Right ventricle myocardium superior (tissue), 1 donor: ENCODE measurements around the gene UGGT2. TPM values are rescaled to one million over a fixed set of nuclear protein-coding genes. Genes with fewer than 3 reads are reported as not detected.
"Not testable (repeated sequence)": the region's sequence is repeated elsewhere in the genome, so short reads cannot be mapped to it uniquely, and the experiment has no call there.

Experiments used
- ATAC-seq: fragments of 200-7000 bp; cut with Tn5 transposase; one replicate; pipeline ENCODE4 v1.9.1; 2020; ENCODE audit warnings: mild to moderate bottlenecking; ENCODE audit not compliant: poor library complexity
- DNase-seq: peaks from one replicate; pipeline ENCODE4 v3.0.0-alpha.2; 2020
- intact Hi-C: fragments of 100-400 bp; cut with DNase I; formaldehyde crosslinking; loops from one replicate; pipeline ENCODE4 v1.11.2; 2022
- total RNA-seq: library from RNA; stranded (reverse); fragmentation: NEBNext Ultra II Directional; extraction: Animal tissue kit (Norgen Biotek cat#: 25700); gene quantifications from one replicate; pipeline ENCODE4 v1.2.1, GENCODE V29; 2021
- donor health status: DM: no; HTN: yes; CAD: no; lungs with severe emphysema.

UGGT2 gene
- total RNA-seq, 1 donor from 2014 or later, result 8.6 TPM

DNA sequence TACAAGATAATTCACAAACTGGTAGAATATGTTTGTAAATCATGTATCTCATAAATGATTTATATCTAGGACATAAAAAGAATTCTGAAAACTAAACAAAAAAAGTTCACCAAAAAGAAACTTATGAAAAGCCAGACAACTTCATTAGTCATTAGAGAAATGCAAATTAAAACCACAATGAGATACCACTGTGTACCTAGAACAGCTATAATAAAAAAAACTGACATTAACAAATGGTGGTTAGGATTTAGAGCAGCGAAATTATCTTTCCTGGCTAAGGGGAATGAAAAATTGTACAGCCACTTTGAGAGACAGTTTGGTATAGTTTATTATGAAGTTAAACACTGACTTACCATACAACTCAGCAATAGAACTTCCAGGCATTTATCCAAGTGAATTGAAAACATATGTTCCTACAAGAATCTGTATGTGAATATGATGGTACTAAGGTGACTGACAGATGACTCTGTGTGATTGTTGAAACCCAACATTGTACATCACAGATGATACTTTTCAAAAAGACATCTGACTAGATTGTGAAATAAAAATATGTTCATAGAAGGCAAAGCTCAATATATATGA lies 41.8 kb downstream of the UGGT2 start:
- no peak for ATAC-seq
- no peak for DNase-seq
- intact Hi-C loops, result no loop called here

DNA sequence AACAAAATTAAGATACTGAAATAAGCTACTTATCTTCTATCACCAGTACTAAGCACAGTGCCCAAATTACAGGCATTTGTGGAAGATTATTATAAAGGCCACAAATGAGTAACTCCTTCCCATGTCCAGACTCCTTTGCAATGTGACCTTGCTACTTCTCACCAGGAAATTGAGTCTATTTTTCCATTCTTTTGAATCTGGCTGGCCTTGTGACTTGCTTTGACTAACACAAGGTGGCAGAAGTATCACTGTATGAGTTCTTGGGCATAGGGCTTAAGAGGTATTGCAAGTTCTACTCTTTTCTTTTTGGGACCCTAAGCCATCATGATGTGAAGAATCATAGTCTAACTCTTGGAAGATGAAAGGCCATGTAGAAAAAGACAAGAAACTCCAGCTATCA lies 49.9 kb downstream of the UGGT2 start:
- no peak for ATAC-seq
- DNase-seq, result no peak
- intact Hi-C loops, result no loop called here

DNA sequence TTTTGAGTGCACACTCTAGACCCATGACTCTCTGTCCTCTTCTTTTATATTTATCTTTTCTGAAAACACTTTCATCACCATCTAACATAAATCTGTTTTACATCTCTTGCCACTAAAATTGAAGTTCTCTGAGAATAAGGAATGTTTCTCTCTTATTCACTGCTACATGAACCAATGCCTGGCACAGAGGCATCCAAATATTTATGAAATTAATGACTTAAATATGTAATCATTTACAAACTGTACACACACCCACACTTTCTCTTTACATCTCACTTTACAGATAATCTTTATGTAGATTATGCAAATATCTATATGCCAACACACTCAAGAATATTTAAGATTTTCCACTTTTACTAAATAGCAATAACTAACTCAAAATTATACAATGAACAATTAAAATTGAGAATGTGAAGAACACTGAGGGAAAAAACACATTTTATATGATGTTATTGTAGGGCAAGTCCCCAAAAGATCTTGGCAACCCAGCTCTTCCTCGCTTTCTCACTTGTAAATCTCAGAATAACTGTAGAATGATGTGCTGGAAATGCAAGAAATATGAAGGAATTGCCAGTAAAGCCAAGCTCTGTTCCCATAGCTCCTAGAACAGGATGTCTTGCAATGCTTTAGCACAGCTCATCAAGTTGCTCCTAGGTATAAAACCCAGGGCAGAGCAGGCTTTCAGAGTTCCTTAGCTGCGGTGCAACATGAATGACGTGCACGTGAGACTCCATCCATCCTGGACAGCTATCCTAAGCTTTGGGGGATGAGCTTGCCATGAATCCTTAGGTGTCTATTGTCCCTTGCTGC lies 50.7 kb downstream of the UGGT2 start:
- intact Hi-C loops, result no loop called here
- no peak for DNase-seq
- ATAC-seq, result no peak

DNA sequence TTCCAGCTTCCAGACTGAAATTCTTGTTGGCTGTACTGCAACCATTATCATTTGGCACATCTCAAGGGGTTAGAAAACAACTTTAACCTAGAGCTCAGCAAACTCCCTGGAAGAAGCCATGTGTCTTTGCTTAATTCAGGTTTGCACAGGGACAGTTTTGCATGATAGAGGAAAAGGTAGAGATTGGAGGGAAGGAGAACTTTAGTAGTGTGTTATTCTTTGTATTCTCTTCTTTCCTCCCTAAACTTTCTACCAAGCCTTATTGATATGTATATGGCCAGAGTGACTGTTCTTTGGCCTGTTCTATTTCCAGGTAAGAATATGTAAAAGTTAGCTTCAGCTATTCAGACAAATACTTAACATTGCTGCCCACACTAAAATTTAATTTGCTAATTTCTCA lies 53.1 kb downstream of the UGGT2 start:
- intact Hi-C loops, result no loop called here
- DNase-seq (no peak), ATAC-seq (no peak)

DNA sequence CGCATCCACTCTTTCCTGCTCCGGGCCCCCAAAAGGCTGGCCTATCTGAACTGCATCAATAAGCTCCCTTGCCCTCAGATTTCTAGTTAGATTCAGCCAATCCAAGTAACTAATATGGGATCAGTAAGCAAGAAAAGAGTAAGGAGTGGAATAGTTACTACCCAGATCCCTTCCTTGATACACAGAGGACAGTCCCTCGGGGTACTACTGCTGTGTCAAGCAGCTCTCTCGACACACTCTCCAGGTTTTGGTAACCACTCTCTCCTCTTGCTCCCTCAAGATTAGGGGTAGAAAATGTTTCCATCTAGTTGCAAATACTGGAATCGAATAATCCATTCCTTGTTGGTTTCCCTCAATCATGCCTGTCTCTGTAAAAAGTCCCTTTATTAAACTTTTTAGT lies 65.4 kb downstream of the UGGT2 start:
- intact Hi-C loops, result no loop called here
- no peak for ATAC-seq
- DNase-seq, result no peak

DNA sequence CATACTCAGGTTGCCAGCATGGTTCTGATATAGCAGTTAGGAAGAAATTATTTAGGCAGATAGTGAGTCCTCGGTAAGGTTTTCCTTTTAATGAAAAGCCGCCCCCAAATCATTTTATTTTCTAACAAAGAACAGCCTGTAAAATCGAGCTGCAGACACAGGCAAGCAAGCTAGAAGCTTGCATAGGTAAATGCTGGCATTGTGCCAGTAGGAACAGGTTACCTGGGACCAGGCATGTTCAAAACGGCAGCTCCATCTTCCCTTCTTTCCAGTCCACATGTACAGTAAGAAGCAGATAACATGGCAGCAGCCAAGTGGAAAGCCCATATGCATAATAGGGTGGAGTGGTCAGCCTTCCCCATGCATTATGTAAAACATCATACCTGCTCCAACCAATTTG lies 71.1 kb downstream of the UGGT2 start:
- intact Hi-C loops, result no loop called here
- DNase-seq (no peak), ATAC-seq (no peak)

DNA sequence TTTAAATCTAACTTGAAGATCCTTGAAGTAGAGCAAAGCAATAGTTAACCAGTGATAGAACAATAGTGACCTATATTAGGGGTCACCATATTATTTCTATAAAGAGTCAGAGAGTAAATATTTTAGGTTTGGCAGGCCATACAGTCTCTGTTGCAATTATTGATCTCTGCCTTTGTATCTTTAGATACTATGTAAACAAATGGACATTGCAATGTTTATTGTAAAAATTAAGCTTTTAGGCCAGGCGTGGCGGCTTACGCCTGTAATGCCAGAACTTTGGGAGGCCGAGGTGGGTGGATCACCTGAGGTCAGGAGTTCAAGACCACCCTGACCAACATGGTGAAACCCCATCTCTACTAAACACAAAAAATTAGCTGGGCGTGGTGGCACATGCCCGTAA lies 80.5 kb downstream of the UGGT2 start:
- intact Hi-C loops, DNase-seq, ATAC-seq: not testable (repeated sequence)

DNA sequence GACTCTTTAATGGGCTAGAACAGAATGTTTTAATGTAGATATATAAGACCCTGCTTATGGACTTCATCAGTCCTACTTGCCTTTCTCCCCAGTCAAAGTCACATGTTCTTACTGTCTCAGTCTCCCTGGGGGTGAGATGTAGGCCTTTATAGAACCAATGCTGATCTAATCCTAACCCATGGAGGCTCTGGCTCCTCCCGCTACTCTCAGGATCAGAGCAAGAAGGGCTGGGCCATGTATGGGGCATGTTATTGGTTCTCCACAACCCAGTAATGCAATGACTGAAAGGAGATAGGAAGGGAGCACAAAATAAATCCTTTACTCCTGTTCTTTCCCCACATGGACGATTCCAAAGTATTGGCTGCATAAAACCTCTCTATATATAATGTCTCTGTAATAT lies 82.3 kb downstream of the UGGT2 start:
- ATAC-seq, result no peak
- no peak for DNase-seq
- intact Hi-C loops, result no loop called here

DNA sequence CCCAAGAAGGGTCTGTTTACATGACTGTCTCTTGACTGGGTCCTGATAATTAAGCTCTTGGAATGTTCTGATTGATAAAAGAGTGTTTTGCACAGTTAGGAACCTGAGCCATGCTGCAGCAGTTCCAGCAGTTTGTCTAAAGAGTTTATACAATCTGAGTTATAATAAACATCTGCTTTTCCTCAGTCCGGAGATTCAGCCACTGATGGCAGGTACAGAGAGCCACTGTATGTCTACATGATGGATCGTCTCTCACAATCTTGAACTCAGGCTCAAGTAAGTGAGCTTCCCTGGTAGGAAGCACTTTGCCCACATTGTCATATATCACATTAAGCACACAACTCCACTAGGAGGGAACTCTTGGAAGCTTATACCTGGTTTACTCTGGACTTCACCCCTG lies 84.3 kb downstream of the UGGT2 start:
- intact Hi-C loops, result no loop called here
- DNase-seq (no peak), ATAC-seq (no peak)

DNA sequence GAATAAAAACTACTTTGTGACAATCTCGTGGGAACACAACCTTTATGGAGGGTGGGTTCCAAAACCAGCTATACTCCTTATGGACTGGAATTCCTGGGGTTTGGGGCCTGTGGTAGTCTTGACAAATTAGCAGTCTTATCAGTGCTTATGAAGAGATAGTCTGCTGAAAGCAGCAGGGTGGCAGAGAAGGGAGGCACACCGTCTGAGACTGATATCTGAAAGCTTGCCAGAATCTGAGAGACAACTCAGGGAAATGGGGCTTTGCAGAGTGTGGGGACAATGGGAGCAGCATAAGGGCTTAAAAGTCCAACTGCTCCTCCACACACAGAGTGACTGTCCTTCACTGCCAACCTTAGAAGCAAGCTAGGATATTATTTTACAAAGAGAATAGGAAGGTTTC lies 95.9 kb downstream of the UGGT2 start:
- DNase-seq, result no peak
- intact Hi-C loops, result no loop called here

DNA sequence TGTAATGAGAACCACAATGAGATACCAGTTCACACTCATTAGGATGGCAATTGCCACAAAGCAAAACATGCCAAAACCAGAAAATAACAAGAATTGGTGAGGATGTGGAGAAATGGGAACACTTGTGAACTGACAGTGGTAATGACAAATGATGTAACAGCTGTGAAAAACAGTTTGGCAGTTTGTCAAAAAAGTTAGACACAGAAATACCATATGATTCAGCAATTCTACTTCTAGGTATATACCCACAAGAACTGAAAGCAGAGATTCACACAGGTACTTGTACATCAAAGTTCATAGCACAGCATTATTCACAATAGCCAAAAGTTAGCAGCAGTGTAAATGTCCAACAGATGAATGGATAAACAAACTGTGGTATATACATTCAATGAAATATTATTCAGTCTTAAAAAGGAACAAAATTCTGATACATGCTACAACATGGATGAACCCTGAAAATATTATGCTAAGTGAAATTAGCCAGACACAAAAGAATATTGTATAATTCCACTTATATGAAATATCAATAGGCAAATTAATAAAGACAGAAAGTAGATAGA lies 96.5 kb downstream of the UGGT2 start:
- ATAC-seq (no peak), DNase-seq (no peak)
- intact Hi-C loops, result no loop called here

More for the DNA sequence above, 95.9 kb downstream of the UGGT2 start:
- ATAC-seq, result no peak

DNA sequence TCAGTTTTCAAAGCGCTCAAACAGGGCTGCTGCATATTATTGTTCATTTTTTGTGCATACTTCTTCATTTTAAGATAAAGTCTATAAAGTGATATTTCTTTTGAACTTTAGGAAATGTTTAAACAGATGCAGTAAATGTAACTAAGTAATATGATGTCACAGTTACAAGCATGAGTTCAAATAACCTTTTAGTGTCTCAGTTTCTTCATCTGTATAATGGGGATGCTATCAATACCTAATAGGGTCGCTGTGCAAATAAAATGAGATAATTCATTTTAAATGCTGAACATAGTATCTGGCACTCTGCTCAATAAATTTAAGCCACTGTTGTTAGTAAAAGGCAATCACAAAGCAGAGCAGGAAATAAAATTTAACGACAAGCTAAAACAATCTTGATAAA lies 97.5 kb downstream of the UGGT2 start:
- ATAC-seq, result no peak
- DNase-seq, result no peak
- intact Hi-C loops, result no loop called here

DNA sequence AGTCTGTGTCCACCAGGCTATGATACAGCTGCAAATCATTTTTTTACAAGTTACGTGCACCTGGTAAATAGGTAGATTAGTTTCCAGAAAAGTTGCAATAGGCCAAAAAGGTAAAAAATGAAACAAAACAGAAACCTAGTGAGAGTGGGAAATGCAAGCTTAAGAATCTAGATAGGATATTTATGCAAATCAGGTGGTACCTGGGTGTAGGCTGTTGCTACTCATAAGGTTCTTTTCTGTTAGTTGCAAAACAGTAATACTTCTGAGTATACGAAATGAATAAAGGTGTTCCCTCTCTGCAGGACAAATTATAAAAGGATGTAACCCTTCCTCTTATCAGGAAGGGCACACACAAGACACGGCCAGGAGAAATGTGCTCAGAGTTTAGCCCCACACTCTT lies 97.9 kb downstream of the UGGT2 start:
- intact Hi-C loops, result no loop called here
- no peak for DNase-seq
- no peak for ATAC-seq

DNA sequence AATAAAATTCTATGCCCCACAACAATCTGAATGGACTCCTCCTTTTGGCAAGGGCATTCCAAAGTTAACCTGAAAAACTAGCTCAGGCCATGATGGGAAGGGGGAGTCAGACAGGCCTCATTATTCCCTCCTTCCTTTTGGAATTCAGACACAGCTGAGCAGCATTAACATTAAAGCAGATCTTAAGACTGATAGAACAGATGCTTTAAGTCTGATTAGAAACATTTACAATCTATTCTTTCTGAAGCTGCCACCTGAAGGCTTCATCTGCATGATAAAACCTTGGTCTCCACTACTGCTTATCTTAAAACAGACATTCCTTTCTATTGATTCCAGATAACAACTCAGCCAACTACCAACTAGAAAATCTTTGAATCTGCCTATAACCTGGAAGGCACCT lies 98.9 kb downstream of the UGGT2 start:
- DNase-seq (no peak), ATAC-seq (no peak)
- intact Hi-C loops, result no loop called here

DNA sequence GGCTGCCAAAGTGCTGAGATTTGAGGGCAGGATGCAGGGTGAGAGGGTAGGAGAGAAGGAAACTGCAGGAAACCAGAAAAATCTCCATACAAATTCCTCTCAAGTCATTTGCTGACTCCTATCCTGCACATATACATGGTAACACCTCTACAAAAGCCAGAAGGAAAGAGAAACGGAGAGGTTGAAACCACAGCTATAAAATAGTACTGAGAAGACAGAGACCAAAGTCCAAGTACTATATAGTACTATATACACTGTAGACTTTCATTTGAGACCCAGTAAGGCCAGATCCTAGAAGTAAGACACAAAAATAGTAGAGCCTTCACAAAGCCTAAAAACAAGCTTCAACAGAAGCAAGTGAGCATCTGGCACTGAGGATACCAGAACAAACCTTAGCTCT lies 103.1 kb downstream of the UGGT2 start:
- intact Hi-C loops, result no loop called here
- DNase-seq, result no peak
- no peak for ATAC-seq

DNA sequence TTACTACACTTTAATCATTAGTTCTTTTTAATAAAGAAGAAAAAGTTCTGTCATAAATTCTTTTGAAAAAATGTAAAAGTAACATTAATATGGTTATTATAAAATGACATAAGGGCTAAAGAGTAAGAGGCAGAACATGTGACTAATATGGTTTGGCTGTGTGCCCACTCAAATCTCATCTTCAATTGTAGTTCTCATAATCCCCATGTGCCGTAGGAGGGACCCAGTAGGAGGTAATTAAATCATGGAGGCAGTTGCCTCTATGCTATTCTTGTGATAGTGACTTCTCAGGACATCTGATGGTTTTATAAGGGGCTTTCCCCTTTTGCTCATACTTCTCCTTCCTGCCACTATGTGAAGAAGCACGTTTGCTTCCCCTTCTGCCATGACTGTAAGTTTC lies 104.5 kb downstream of the UGGT2 start:
- DNase-seq (no peak), ATAC-seq (no peak)
- intact Hi-C loops, result no loop called here

DNA sequence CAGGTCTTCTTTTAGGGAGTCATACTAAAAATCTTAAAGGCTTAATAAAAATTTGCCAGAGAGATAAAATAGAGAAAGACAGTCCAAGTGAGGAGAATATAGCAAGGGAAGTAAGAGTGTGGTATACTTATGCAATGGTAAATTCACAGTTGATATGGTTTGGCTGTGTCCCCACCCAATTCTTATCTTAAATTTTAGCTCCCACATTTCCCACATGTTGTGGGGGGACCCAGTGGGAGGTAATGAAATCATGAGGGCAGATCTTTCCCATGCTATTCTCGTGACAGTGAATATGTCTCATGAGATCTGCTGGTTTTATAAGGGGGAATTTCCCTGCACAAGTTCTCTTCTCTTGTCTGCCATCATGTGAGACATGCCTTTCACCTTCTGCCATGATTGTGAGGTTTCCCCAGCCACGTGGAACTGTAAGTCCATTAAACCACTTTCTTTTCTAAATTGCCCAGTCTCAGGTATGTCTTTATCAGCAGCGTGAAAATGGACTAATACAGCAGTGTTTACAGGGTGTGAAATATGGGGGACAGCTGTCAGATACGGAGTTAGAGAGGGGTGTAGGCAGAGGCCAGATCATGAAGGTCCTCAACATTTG lies 115.4 kb downstream of the UGGT2 start:
- intact Hi-C loops, result no loop called here

DNA sequence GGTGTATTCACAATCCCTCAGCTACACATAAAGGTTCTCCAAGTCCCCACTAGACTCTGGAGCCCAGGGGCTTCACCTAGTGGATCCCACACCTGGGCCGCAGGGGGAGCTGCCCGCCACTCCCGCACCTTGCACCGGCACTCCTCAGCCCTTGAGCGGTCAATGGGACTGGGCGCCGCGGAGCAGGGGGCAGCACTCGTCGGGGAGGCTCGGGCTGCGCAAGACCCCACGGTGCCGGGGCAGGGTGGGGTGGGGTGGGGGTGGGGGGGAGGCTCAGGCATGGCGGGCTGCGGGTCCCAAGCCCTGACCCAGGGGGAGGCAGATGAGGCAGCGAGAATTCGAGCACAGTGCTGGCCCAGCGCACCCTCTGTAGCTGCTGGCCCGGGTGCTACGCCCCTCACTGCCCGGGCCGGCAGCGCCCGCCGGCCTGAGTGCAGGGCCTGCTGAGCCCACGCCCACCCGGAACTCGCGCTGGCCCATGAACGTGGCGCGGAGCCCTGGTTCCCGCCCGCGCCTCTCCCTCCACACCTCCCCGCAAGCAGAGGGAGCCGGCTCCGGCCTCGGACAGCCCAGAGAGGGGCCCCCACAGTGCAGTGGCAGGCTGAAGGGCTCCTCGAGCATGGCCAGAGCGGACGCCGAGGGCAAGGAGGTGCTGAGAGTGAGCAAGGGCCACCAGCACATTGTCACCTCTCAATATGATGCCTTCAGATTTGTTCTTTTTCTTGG lies 121.7 kb downstream of the UGGT2 start:
- DNase-seq (no peak), ATAC-seq (no peak)

More for the DNA sequence above, 115.4 kb downstream of the UGGT2 start:
- no peak for ATAC-seq
- DNase-seq, result no peak

DNA sequence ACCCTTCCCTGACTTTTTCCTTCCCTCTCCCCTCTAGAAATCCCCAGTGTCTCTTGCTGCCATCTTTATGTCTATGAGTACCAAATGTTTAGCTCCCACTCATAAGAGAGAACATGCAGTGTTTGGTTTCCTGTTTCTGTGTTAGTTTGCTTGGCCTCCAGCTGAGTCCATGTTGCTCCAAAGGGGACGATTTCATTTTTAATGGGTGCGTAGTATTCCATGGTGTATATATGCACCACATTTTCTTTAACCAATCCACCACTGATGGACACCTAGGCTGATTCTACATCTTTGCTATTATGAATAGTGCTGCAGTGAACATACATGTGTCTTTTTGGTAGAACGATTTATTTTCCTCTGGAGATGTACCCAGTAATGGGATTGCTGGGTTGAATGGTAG lies 123.8 kb downstream of the UGGT2 start:
- ATAC-seq, result no peak
- DNase-seq, result no peak
- intact Hi-C loops, result no loop called here

More for the DNA sequence above, 121.7 kb downstream of the UGGT2 start:
- intact Hi-C loops, result no loop called here
